NCI-H82 (cell line): Measurements from ENCODE around the gene GRIK5.
"Not testable (repeated sequence)": the region's sequence is repeated elsewhere in the genome, so short reads cannot be mapped to it uniquely, and the experiment has no call there.

ENCODE experiments used
- DNase-seq: peaks from one replicate; lab custom pipeline; 2025; lab: John Stamatoyannopoulos, UW

The GRIK5 gene

DNA sequence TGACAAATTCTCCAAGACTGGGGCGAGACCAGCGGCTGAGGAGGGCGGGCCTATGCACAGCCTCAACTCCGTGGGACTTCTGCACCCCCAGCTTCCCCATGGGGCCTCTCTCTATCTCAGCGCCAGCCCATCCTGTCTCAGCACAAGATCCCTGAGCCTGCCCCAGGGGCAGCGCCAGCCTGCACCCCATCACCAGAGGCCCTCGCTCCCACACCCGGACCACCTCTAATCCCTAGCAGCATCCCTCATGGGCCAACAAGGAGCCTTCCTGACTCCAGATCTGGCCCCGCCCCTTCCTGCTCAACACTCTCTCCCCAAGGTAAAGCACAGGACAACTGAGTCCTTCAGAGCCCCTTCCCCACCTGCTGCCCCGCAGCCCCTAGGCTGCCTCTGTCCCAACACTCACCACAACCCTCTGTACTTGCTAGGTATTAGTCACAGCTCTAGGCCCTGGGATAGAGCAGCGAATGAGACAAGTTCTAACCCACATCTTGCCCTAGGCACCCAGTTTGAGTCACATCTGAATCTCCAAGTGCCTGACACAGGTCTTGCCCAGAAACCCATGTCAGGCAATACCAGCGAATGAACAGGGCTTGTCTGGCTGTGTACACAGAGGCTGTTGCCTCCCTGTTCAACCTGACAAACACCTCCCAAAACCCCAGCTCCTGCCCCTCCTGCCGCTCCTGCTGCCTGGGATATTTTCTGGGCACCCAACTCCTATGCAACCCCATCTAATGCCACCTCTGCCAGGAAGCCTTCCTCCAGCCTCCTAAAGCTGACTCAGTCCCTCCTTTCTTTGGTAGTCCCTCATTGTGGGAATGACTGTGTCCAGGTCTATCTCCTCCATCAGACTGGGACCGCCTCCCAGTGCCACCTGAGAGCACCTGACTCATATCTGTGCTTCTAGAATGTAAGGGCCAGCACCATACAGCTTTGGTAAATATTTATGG lies 18.6 kb downstream of the GRIK5 start:
- DNase-seq: no peak

DNA sequence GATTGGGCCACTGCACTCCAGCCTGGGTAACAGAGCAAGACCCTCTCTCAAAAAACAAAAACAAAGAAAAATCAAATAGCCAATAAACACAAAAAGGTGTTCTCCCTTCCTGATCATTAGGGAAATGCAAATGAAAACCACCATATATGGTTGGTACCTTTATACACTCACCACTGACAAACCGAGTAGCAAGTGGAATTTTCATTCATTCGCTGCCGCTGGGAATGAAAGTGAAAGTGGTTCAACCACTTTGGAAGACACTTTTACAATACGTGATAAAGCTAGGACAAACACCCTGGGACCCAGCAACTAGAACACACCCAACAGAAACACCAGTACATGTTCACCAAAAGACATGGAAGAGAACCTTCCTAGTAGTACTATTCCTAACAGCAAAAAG lies 21.0 kb downstream of the GRIK5 start:
- DNase-seq: no peak

DNA sequence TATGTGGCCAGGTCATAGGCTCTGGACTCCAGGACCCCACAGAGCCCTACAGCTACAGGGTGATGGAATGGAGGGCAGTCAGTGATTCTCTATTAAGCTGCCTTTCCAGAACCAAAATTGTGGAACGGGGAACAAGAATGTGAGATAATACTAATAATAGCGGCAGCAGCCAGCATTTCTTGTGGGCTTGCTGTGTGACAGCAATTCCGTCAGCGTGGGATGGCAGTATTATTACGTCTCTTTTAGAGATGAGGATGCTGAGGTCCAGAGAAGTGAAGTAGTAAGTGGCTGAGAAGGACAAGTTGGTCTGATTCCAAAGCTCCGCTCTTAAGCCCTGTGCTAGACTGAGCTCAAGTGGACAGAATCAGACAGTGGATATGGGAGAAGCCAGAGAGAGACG lies 24.4 kb downstream of the GRIK5 start:
- DNase-seq: no peak

DNA sequence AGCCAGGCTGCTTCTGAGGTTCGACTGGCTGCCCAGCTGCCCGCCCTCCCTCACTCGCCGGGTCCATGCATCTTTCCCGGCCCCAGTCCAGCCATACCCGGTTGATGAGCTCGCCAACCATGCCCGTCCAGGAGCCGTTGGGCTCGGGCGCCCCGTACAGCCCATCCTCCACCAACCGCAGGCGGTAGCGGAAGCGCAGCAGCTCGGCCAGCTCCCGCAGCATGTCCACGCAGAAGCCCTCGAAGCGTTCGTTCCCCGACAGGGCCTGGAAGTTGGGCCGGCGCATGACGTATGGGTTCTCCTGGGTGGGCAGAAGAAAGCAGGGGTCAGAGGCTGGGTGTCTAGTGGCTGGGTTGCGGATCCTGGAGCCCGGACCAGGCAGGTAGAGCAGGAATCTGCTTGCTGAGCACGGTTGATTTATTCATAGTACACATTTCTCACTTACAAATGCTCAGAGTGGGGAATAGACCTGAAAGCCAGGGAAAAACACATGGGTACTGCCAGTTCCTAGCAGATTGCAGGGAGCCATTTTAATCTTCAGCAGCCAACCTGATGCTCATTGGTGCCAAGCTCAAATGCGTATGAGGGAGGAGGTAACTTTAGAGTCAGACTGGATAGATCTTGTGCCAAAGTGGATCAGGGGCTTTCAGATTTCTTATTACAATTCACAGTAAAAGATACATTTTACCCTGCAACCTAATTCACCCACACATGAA lies 27.4 kb downstream of the GRIK5 start:
- DNase-seq: peak; percentile 72

DNA sequence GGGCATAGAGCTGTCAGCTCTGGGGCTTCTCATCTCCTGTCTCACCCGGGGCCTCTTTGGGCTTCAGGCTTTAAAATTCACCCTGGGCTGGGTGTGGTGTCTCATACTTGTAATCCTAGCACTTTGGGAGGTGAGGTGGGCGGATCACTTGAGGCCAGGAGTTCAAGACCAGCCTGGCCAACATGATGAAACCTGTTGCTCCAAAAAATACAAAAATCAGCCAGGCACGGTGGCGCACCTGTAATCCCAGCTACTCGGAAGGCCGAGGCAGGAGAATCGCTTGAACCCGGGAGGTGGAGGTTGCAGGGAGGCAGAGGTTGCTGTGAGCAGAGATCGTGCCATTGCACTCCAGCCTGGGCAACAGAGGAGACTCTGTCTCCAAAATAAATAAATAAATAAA lies 29.5 kb downstream of the GRIK5 start:
- DNase-seq: not testable (repeated sequence)

DNA sequence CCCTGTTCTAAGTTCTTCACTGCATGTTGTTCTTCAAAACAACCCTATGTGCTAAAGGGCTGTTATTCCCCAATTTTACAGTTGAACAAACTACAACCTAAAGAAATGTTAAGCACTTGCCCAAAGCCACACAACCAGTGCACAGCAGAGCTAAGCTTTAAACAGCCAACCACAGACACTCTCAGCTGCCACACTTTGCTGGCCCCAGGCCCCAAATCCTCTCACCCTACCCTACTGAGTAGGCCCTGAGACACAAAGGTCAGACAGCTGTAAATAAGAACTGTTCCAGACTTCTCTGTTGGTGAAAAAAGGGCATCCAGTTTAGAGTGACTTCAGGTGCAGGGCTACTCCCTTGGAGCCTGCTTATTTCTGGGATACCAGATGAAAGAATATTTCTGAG lies 30.0 kb downstream of the GRIK5 start:
- DNase-seq: no peak

DNA sequence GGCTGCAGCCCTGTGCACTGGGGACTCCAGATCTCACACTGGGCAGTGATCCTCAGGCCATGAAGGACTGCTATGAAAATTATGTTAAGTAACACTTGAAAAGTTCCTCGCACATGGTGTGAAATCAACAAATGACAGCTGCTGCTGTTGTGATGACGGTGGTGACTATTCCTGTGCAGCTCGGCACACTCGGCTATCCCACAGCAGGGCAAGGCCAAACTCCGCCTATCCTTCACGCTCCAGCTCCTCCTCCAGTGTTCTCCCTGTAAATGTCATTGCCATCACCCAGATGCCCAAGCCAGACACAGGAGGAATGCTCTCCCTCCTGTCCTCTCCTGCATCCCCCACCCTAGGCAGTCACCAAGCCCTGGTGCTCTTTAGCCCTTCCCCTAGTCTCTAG lies 31.3 kb downstream of the GRIK5 start:
- DNase-seq: no peak

DNA sequence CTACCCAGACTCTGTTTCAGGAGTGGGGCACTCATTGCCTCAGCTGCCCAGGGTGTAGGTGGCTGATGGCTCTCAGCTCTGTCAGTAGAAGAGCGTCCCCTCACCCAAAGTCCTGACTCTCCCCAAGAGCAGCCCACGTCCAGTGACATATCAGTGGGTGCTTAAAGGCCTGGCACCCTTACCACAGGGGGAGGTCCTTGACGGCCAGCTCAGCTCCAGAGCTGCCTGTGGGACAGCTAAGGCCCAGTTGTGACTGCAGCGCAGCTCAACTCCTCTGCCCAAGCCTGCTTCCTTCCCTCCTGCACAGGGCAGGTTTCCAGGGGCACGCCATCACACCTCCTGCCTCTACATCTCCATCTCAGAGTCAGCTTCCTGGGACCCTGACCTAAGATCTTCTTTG lies 32.4 kb downstream of the GRIK5 start:
- DNase-seq: no peak

DNA sequence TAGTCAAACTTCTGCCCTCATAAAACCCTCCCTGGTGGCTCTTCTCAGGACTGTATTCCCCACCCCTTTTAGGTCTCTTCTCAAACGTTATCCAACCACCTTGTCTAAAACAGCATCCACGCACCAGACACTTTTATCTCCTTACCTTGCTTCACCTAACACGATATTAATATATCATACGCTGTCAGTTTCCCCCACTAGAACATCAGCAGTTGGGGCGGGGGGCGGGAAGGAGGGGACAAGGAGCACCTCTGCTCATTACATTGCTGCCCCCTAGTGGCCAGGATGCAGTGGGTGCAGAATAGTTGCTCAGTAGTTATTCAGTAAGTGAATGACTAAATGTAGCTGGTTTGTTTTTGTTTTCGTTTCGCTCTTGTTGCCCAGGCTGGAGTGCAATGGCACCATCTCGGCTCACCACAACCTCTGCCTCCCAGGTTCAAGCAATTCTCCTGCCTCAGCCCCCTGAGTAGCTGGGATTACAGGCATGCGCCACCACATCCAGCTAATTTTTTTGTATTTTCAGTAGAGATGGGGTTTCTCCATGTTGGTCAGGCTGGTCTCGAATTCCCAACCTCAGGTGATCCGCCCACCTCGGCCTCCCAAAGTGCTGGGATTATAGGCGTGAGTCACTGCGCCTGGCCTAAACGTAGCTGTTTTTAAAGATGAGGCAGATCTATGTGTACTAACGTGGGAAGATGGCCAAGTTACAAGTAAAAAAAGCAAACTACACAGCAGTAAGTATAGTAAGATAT lies 35.2 kb downstream of the GRIK5 start:
- peak; percentile 94 for DNase-seq

DNA sequence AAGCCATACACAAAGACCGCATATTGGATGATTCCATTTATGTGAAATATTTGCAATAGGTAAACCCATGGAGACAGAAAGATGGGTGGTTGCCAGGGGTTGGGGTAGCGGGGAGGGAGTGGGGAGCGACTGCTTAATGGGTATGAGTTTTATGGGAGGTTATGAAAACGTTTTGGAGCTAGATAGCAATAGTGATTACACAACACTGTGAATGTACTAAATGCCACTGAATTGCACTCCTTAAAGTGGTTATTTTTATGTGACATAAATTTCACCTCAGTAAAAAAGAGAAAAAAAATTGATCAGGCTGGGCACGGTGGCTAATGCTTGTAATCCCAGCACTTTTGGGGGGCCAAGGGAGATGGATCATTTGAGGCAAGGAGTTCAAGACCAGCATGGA lies 36.6 kb downstream of the GRIK5 start:
- no peak for DNase-seq

DNA sequence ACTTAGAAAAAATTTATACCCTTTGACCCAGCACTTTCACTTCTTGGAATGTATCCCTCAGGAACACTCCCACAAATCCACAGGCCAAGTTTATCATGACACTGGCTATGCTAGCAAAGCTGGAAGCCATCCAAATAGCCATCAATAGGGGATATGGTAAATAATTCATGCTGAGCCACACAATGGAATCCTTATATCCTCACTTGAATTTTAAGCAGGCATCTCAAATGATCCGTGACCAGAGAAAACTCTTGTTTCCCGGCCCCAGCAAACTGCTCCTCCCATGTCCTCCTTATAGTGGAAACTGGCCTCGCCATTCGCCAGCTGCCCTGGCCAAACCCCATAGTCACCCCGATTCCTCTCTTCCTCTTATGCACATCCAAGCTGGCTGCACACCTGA lies 37.6 kb downstream of the GRIK5 start:
- DNase-seq: no peak

DNA sequence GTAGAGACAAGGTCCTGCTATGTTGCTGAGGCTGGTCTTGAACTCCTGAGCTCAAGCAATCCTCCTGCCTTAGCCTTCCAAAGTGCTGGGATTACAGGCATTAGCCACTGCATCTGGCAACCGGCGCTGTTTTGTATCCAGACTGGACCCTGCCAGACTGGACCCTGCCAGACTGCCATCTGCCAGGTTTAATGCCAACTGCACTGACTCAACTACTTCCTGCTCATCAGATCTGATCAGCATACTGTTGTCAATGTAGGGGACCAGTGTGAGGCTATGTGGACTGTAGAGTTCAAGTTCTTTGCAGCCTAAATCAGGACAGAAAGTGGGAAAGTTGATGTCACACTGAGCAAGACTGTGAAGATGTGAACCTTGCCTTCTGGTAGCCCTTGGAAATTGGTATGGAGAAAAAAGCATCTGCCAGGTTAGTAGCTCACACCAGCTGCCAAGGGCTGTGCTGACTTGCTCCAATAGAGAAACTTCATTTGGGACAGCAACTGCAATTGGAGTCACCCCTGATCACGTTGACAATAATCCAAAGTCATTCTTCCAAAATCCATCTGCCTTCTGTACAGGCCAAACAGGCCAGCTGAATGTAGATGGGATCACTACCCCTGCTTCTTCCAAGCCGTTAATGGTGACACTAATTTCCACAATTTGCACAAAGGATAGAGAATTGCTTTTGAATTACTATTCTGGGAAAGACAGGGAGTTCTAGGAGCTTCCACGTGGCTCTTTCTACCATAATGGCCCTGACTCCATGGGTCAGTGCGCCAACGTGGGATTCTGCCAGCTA lies 39.2 kb downstream of the GRIK5 start:
- peak; percentile 28 for DNase-seq

DNA sequence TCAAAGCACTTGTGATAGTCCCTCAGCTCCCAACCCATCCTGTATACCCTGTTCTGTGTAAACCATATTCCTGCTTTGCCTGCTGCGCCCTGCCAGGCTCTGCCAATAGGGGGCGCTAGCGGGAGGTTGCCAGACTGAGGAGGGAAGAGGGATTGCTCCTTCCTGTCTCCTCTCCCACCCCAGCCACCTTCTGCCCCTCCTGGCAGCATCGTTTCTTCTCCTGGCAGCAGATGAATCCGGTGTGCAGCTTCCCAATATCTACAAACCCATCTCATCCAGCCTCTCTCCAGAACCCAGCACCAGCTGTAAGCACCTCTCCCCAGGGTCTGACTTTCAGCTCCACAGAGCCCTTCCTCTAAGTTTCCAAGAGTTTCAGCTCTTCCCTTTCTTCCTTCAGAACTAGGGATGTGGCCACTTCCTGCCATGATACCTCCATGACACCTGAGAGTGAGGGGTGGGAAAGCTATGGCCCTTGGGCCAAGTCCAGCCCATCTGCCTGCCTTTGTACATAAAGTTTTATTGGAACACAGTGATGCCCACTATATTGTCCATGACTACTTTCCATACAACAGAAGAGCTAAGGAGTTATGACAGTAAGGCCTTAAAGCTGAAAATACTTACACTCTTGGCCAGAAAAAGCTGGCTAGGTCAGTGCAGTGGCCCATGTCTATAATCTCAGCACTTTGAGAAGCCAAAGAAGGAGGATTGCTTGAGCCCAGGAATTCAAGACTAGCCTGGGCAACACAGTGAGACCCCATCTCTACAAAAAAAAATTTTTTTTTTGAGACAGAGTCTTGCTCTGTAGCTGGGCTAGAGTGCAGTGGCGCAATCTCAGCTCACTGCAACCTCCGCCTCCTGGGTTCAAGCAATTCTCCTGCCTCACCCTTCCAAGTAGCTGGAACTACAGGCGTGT lies 41.4 kb downstream of the GRIK5 start:
- peak; percentile 83 for DNase-seq

DNA sequence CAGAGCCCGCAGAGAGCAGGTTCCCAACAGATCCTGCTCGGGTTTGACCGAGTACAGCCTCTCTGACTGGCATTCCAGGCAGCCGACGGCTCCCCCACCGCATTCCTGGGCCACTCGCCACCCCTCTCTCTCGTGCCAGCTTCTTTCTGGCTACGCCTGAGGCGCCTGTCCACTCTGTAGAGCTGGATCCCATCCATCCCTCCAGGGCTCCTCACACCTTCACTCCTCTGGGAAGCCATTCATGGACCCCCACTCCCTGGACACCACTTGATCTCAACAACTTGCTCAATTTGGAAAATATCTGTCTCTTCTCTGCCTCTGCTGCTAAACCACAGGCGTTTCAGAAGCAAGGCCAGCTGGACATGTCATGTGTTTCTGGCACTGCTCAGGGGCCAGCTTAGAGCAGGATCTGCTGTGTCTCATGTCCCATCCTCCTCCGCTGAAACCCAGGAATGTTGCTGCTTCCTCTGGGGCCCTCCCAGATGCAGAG lies 45.3 kb downstream of the GRIK5 start:
- no peak for DNase-seq

DNA sequence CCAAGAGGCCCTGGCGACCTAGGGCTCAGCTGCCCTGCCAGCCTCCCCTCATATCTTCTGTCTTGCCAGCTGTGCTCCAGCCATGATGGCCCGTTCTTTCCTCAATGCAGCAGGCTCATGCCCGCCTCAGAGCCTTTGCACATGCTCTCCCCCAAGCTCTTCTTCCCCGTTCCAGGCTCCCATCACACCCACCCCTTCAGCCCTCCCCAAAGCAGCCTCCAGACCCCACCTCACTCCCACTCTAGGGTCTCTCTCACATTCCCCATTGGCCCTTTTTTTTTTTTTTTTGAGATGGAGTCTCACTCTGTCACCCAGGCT lies 46.1 kb downstream of the GRIK5 start:
- no peak for DNase-seq

DNA sequence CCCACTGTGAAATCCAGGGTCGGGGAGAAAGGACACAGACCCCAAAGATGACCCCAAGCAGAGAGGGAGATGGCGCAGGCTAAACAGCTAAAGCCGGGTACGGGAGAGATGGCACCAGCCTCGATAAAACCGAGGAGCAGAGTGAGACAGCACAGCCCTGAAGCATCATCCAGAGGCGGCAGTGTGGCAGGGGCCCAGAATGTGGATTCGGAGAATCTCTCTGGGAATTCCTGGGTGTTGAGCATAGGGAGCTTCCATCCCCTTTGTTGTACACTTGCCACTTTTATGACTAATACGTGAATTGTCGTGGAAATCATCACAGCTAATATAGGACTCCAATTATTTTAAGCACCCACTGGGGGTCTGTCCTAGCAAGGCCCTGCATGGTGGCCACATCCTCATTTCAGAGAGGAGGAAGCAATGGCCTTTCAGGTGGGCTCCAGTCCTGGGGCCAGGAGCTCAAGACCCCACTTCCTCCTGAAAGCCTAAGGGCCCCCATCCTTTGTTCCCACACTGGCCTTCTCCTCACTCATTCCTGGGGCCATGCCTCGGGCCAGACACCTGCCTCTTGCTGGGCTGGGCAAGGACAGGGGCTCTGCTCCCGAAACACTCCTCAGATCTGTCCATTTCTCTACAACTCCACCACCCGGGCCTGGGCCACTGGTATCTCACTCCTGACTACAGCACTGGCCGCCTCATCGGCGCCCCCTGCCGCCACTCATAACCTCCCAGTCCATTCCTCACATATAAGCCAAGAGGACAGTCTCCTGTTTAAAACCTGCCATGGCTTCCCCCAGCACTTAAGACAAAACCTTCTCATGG lies 46.7 kb downstream of the GRIK5 start:
- peak; percentile 82 for DNase-seq

DNA sequence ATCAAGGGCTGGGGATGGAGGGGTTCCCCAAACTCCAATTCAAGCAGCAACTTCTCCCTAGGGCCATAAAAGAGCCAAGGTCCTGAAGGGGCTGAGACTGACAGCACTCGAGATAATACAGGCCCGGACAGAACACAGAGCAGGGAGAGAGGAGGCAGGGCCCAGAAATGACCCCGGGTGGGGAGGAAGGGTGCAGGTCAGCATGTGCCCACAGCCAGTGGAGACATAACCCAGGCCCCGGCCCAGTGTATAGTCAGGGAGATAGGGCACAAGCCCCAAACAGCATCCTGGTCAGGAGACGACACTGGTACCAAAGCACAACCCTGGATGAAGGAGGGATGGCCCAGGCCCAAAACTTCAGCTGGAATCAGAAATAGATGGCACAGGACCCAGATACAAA lies 47.4 kb downstream of the GRIK5 start:
- no peak for DNase-seq

DNA sequence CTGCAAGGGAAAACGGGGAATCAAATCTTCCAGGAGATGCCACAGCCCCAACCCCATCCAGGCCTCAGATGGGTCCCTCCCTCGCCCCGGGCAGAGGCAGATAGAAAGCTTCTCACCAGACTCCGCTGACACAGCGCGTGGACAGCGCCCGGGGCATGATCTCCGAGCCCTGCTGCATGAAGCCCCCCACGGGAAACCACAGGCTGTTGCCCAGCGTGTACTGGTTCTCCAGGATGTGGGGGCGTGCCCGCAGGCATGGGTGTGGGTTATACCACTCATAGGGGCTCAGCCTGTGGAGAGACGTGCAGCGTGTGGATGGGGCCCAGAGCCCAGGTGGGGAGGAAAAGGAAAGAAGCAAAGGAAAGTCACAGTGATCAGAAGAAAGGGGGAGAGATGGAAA lies 48.8 kb downstream of the GRIK5 start:
- no peak for DNase-seq

DNA sequence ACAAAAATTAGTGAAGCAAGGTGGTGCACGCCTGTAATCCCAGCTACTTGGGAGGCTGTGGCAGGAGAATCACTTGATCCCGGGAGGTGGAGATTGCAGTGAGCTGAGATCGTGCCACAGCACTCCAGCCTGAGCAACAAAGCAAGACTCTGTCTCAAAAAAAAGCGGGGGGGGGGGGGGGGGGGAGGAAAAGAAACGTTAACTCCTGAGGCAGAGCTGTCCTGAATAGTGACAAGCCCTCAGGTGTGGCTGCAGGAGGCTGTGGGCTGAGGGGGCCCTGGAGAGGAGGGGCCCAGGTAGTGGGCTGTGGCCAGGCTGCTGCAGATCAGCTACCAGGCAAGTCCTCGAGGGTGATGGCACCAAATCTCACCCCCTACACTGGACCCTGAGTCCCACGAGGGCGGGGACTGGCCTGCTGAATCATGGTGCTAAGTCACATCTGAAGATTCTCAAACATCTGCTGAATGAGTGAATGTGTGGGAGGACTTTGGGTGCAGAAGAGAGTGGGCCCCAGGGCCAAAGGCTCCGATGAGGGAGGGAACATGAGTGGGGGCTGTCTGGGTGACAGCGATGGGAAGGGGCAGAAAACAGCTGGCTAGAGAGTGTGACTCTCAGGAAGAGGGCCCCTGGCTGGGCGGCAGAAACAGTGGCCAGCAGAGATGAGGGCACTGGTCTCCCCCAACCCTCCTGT lies 51.4 kb downstream of the GRIK5 start:
- no peak for DNase-seq
